Ovary (tissue), 3 donors: ENCODE measurements around the gene PPIF.

Source experiments
- CTCF ChIP-seq, 3 donors: fragments of 450-650 bp in 2 of 3; fragments of 200-600 bp in 1 of 3; IDR thresholded peaks; one replicate each; pipeline versions ENCODE4 v1.5.1 to v1.8.0; 2016 to 2022; ENCODE audit warnings: antibody characterized with exemption in 3 of 3, mild to moderate bottlenecking in 1 of 3
- POLR2A ChIP-seq: fragments of 450-650 bp; IDR thresholded peaks from one replicate; pipeline ENCODE4 v1.6.1; 2017; ENCODE audit warnings: antibody characterized with exemption, mild to moderate bottlenecking, moderate library complexity
- donor health status: DM: no; HTN: no; CAD: no.

GRCh38 chr10:79316671-79317431, 30.4 kb upstream of the PPIF start:
- TF ChIP-seq CTCF (IDR thresholded peaks at IDR 0.05): no peak
- TF ChIP-seq POLR2A: no peak
